SK-N-SH (cell line): Measurements from ENCODE around the gene ANTKMT. TPM values are rescaled to one million over a fixed set of nuclear protein-coding genes. Genes with fewer than 3 reads are reported as not detected.
A peak's percentile ranks its signal among the peaks of the same experiment; 100 is the strongest.

Experiments
- CTCF ChIA-PET: fragments of 300-600, 350-600 bp; formaldehyde crosslinking; extraction: SDS; loops from one replicate; lab custom pipeline; 2021; lab: Yijun Ruan, JAX
- POLR2A ChIA-PET: fragments of 350-600 bp; sonication (Branson Sonifier 250); formaldehyde crosslinking; extraction: SDS; loops from one replicate; lab custom pipeline; 2020; ENCODE audit warnings: antibody characterized with exemption, inconsistent platforms; lab: Yijun Ruan, JAX
- DNase-seq: peaks from one replicate; pipeline ENCODE4 v3.0.0; 2012
- H2AFZ ChIP-seq: fragments of 200-600 bp; sonication (generic); 2 replicates; pipeline ENCODE4 v1.8.1; 2016; ENCODE audit warnings: antibody characterized with exemption, mild to moderate bottlenecking, low read depth
- H3F3A ChIP-seq: fragments of 200-600 bp; sonication (generic); replicated peaks from 2 replicates; pipeline ENCODE3; 2016; ENCODE audit warnings: antibody characterized with exemption, mild to moderate bottlenecking; ENCODE audit not compliant: insufficient read depth
- H3K27ac ChIP-seq, 2 experiments: fragments of 200-500 bp in 1 of 2; fragments of 200-600 bp in 1 of 2; sonication (Bioruptor generic) in 1 of 2; sonication (generic), shearing (Covaris generic) in 1 of 2; 2 replicates each; pipeline versions ENCODE4 v1.5.1 to v1.6.1; 2014 to 2016; ENCODE audit warnings: low read depth in 2 of 2, inconsistent platforms in 1 of 2, low read length in 1 of 2, mild to moderate bottlenecking in 1 of 2, mixed read lengths in 1 of 2
- H3K27me3 ChIP-seq: fragments of 200-600 bp; sonication (generic), shearing (Covaris generic); 2 replicates; pipeline ENCODE4 v1.6.1; 2016; ENCODE audit warnings: mixed run types; ENCODE audit not compliant: insufficient read depth
- H3K36me3 ChIP-seq, 2 experiments: fragments of 200-500 bp in 1 of 2; fragments of 200-600 bp in 1 of 2; sonication (Bioruptor generic) in 1 of 2; sonication (generic) in 1 of 2; replicated peaks in 1 of 2; 2 replicates each; pipeline versions ENCODE3 to v1.5.1; 2014 to 2016; ENCODE audit warnings: low read length in 1 of 2, mild to moderate bottlenecking in 1 of 2; ENCODE audit not compliant: insufficient read depth in 2 of 2, control insufficient read depth in 1 of 2
- H3K4me1 ChIP-seq, 2 experiments: fragments of 200-500 bp in 1 of 2; fragments of 200-600 bp in 1 of 2; sonication (Bioruptor generic) in 1 of 2; sonication (generic), shearing (Covaris generic) in 1 of 2; 2 replicates each; pipeline versions ENCODE4 v1.5.1 to v1.6.1; 2014 to 2016; ENCODE audit warnings: low read depth in 1 of 2, low read length in 1 of 2, mixed run types in 1 of 2; ENCODE audit not compliant: insufficient read depth in 2 of 2, control insufficient read depth in 1 of 2
- H3K4me2 ChIP-seq: fragments of 200-600 bp; sonication (generic), shearing (Covaris generic); 2 replicates; pipeline ENCODE4 v1.6.1; 2017; ENCODE audit warnings: mixed run types
- H3K4me3 ChIP-seq, 2 experiments: fragments of 200-500 bp in 1 of 2; fragments of 200-600 bp in 1 of 2; sonication (Bioruptor generic) in 1 of 2; sonication (generic), shearing (Covaris generic) in 1 of 2; 2 replicates each; pipeline versions ENCODE4 v1.5.1 to v1.8.1; 2014 to 2016; ENCODE audit warnings: low read depth in 2 of 2, inconsistent platforms in 1 of 2, low read length in 1 of 2, mild to moderate bottlenecking in 1 of 2, mixed read lengths in 1 of 2, moderate library complexity in 1 of 2
- H3K79me2 ChIP-seq: fragments of 200-600 bp; sonication (generic); 2 replicates; pipeline ENCODE4 v1.8.1; 2017; ENCODE audit warnings: mild to moderate bottlenecking; ENCODE audit not compliant: insufficient read depth
- H3K9ac ChIP-seq: fragments of 200-600 bp; sonication (generic); 2 replicates; pipeline ENCODE4 v1.6.1; 2017; ENCODE audit warnings: mixed run types
- H3K9me2 ChIP-seq: fragments of 200-600 bp; sonication (generic); 2 replicates; pipeline ENCODE4 v1.6.1; 2017; ENCODE audit warnings: mixed run types
- H3K9me3 ChIP-seq: fragments of 200-600 bp; sonication (generic); 2 replicates; pipeline ENCODE4 v1.6.1; 2017; ENCODE audit warnings: mixed run types, mild to moderate bottlenecking, moderate library complexity
- H4K20me1 ChIP-seq: fragments of 200-600 bp; sonication (generic); 2 replicates; pipeline ENCODE4 v1.6.1; 2017; ENCODE audit warnings: mild to moderate bottlenecking, mixed run types; ENCODE audit not compliant: insufficient read depth
- CTCF ChIP-seq: fragments of 200-600 bp; sonication (generic); IDR thresholded peaks from 2 replicates; pipeline ENCODE4 v1.6.1; 2017; ENCODE audit warnings: antibody characterized with exemption, mild to moderate bottlenecking, moderate library complexity
- EZH2phosphoT487 ChIP-seq: fragments of 200-600 bp; sonication (generic); IDR thresholded peaks from 2 replicates; pipeline ENCODE4 v1.6.1; 2017; ENCODE audit warnings: low read depth, mixed run types, mild to moderate bottlenecking, antibody characterized with exemption, moderate library complexity, borderline replicate concordance
- FOSL2 ChIP-seq: IDR thresholded peaks from 2 replicates; pipeline ENCODE4 v1.4.0; 2012; ENCODE audit warnings: low read depth, mild to moderate bottlenecking, moderate library complexity, borderline replicate concordance
- FOXJ3 ChIP-seq: sonication (generic); formaldehyde crosslinking; IDR thresholded peaks from 2 replicates; pipeline ENCODE4 v1.5.1; 2020; ENCODE audit warnings: mild to moderate bottlenecking, missing genetic modification reagents
- FOXM1 ChIP-seq: IDR thresholded peaks from 2 replicates; pipeline ENCODE4 v1.4.0; 2012; ENCODE audit warnings: low read depth, mild to moderate bottlenecking
- GATA2 ChIP-seq: sonication (generic); formaldehyde crosslinking; IDR thresholded peaks from 2 replicates; pipeline ENCODE4 v1.5.0; 2020; ENCODE audit warnings: mild to moderate bottlenecking, missing genetic modification reagents
- NFIC ChIP-seq: IDR thresholded peaks from 2 replicates; pipeline ENCODE4 v1.4.0; 2012; ENCODE audit warnings: borderline replicate concordance
- SIN3A ChIP-seq: IDR thresholded peaks from 2 replicates; pipeline ENCODE4 v1.6.1; 2012; ENCODE audit warnings: low read depth, mild to moderate bottlenecking, low read length, moderate library complexity, borderline replicate concordance
- SMC3 ChIP-seq: IDR thresholded peaks from 2 replicates; pipeline ENCODE4 v1.6.1; 2012; ENCODE audit warnings: low read depth, low read length, improper control_type of control experiment
- WGBS: methylation state at CpG from one replicate; pipeline ENCODE4 v1.1.6; 2017; ENCODE audit warnings: low lambda C conversion rate; 5-methylcytosine and 5-hydroxymethylcytosine counted together
- polyA plus RNA-seq, 3 experiments: library from polyadenylated mRNA; depleted of rRNA; stranded (reverse); fragments of >200 nt; gene quantifications; 2 replicates each; pipeline ENCODE4 v1.2.3, GENCODE V29; 2012

ANTKMT gene
- polyA plus RNA-seq, 1 of the 3 experiments (the other 2 are of a cell fraction) = 57.4 TPM

- TF ChIP-seq GATA2 (CRISPR knock-in tag) = peak; percentile 53; the same call in 1 of the 2 replicates
- no peak for TF ChIP-seq EZH2phosphoT487
- peak; percentile 90 for TF ChIP-seq FOXM1
- TF ChIP-seq FOXJ3 (CRISPR knock-in tag) = no peak
- no peak for TF ChIP-seq CTCF
- TF ChIP-seq SIN3A = no peak
- peak; percentile 48; the same call in 1 of the 2 replicates for TF ChIP-seq FOSL2
Observed at GRCh38 chr16:709566-710499, 11.1 kb upstream of the ANTKMT start (continued).

GRCh38 chr16:710500-711075, 10.4 kb upstream of the ANTKMT start:
- no peak overlapping the region for H2AFZ ChIP-seq
- H3K4me1 ChIP-seq = peaks cover 23 to 38% of the 10 kb centered on the region in 2 experiments; a peak in 2 of 4 replicates
- peak overlapping the region; percentile 82 to 84; a peak in 3 of 4 replicates for H3K27ac ChIP-seq
- no peak overlapping the region for H3K4me3 ChIP-seq
- no peaks in the 10 kb centered on the region for H3K27me3 ChIP-seq
- H3K36me3 ChIP-seq = no peaks in the 10 kb centered on the region
- no peak for DNase-seq
- peak overlapping the region; percentile 95; the same call in 1 of the 2 replicates for H3K4me2 ChIP-seq
- POLR2A ChIA-PET = interaction anchor here (0.6 to 2.8 kb wide), 4 partner anchors 10 to 35 kb away, joined by 4 to 19 read pairs (median 4); partner anchors contain the start of gene ANTKMT
- CTCF ChIA-PET = interaction anchor here (0.9 to 22.4 kb wide), 12 partner anchors 9 to 393 kb away, joined by 3 to 358 read pairs (median 5); partner anchors contain the start of genes ANTKMT, CCDC78, CHTF18 and CIAO3
- peak overlapping the region; percentile 60; the same call in 1 of the 2 replicates for H3K9ac ChIP-seq
- TF ChIP-seq SMC3 = no peak
- no peaks in the 10 kb centered on the region for H4K20me1 ChIP-seq
- no peaks in the 10 kb centered on the region for H3K79me2 ChIP-seq
- peaks cover 30% of the 10 kb centered on the region for H3F3A ChIP-seq
- WGBS = 73% methylated on average over 12 of the region's 21 CpGs
- H3K9me2 ChIP-seq = no peaks in the 10 kb centered on the region
- no peaks in the 10 kb centered on the region for H3K9me3 ChIP-seq

GRCh38 chr16:711084-711483, 9.9 kb upstream of the ANTKMT start:
- Histone ChIP-seq H3K4me1 (peaks cover 23 to 42% of the 10 kb centered on the region in 2 experiments; a peak in 2 of 4 replicates), H3K9me3 (no peaks in the 10 kb centered on the region), H2AFZ (no peak overlapping the region), H3K27me3 (no peaks in the 10 kb centered on the region), H3K36me3 (no peaks in the 10 kb centered on the region), H3K9me2 (no peaks in the 10 kb centered on the region), H3K4me3 (no peak overlapping the region), H3K27ac (no peak overlapping the region), H3K4me2 (peak overlapping the region; percentile 47; the same call in 1 of the 2 replicates), H3F3A (peaks cover 30% of the 10 kb centered on the region), H4K20me1 (no peaks in the 10 kb centered on the region), H3K9ac (no peak overlapping the region), H3K79me2 (0 out of 2 replicates have a peak, but pooled peaks cover 2% of the 10 kb centered on the region)
- POLR2A ChIA-PET = no interaction called here
- CTCF ChIA-PET = interaction anchor here (0.9 to 22.4 kb wide), 9 partner anchors 9 to 392 kb away, joined by 4 to 358 read pairs (median 6); partner anchors contain the start of genes ANTKMT, CCDC78, CIAO3 and HAGHL
- no peak for DNase-seq
- 80% methylated on average over 5 of the region's 12 CpGs for WGBS
- TF ChIP-seq NFIC = no peak
